Activated T-helper 2 cell treated with anti-CD3 and anti-CD28 coated beads, Interferon-gamma antibody, Interleukin-2, Interleukin-4, amounts not matched to agents 10 μg/mL and 5 μg/mL and 100 μg/mL, durations not matched to agents 14 hours and 24 hours and 36 hours (primary cell): ENCODE data around the gene CACNA2D3. TPM values are rescaled to one million over a fixed set of nuclear protein-coding genes. Genes with fewer than 3 reads are reported as not detected.

Source experiments
- DNase-seq: peaks from one replicate; pipeline ENCODE4 v3.0.0; 2021; ENCODE audit warnings: low spot score
- H3K27ac Mint-ChIP-seq: one replicate; pipeline ENCODE4 v1.8.0; 2021; ENCODE audit warnings: mixed read lengths
- H3K27me3 Mint-ChIP-seq: one replicate; pipeline ENCODE4 v1.8.0; 2021; ENCODE audit warnings: low read depth, mixed read lengths
- H3K36me3 Mint-ChIP-seq: one replicate; pipeline ENCODE4 v1.8.0; 2021; ENCODE audit warnings: low read depth, mixed read lengths
- H3K4me1 Mint-ChIP-seq: one replicate; pipeline ENCODE4 v1.8.0; 2021; ENCODE audit warnings: low read depth, mixed read lengths
- H3K4me3 Mint-ChIP-seq: one replicate; pipeline ENCODE4 v1.8.0; 2021; ENCODE audit warnings: low read depth, mild to moderate bottlenecking, moderate library complexity, mixed read lengths
- H3K9me3 Mint-ChIP-seq: one replicate; pipeline ENCODE4 v1.8.0; 2021; ENCODE audit warnings: mixed read lengths
- intact Hi-C: fragments of 100-400 bp; cut with micrococcal nuclease; formaldehyde crosslinking; loops from one replicate; pipeline ENCODE4 v1.15.1; 2023
- total RNA-seq: library from RNA; stranded (reverse); gene quantifications from 2 replicates; pipeline ENCODE4 v1.2.3, GENCODE V29; 2022

The CACNA2D3 gene
- total RNA-seq, 1 donor from 2014 or later: not detected

DNA sequence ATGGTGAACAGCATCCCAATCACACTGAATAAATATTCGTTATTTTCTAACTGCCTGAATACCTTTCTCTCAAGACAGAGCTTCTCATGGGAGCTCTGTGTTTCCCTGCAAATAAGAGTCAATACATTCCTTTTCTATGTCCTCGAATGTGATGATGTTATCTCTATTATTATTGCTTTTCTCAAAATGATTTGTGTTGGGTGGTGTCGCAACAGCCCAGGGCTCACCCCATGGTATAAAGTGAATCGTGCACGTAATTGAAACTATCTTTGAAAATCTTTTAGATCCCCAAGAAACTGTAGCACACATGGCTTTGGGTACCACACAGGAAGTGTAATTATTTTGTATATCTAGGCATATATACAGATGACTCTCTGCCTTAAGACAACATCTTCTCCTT is 996.1 kb downstream of the CACNA2D3 start:
- no peaks in the 10 kb centered on the region for H3K36me3 Mint-ChIP-seq
- no peak overlapping the region for H3K27ac Mint-ChIP-seq
- H3K9me3 Mint-ChIP-seq: no peaks in the 10 kb centered on the region
- no peaks in the 10 kb centered on the region for H3K27me3 Mint-ChIP-seq
- DNase-seq: no peak
- no peak overlapping the region for H3K4me3 Mint-ChIP-seq
- intact Hi-C loops: no loop called here
- H3K4me1 Mint-ChIP-seq: no peaks in the 10 kb centered on the region

DNA sequence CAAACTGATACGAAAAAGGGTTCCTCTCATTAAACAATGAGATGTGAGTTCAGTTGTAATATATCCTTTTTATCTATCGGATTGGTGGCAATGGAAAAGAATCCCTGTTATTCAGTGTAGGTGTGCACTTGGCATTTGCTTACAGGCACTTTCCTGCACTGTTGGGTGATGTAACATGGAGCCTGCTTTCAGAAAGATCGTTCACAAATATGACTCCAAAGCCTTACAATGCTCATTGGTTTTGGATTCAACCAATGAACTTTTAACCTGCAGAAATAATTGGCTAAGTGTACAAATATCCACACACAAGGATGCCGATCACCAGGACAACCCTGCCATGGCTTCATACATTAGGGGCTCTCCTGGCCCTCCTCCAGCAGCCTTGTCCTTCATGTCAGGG is 996.9 kb downstream of the CACNA2D3 start:
- Mint-ChIP-seq H3K36me3 (no peaks in the 10 kb centered on the region), H3K4me3 (no peak overlapping the region), H3K27ac (no peak overlapping the region), H3K27me3 (no peaks in the 10 kb centered on the region), H3K4me1 (no peaks in the 10 kb centered on the region), H3K9me3 (no peaks in the 10 kb centered on the region)
- DNase-seq: no peak
- intact Hi-C loops: no loop called here

DNA sequence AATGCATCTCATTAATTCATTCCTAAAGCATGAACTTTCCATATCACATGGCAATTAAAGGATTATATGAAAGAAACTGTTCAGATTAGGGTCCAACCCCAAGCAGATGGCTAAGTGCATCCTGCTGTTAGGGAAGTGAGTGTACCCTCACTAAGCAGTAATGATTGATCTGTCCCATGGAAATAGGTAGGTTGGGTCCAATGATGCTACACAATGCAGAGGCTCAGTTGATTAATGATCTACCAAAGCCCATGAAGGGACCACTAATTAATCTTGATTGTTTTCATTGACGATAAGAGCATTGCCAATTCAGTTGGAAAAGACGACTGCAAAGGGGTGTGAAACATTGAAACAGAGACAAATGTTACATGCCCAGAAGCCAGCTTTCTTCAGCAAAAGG is 1000.0 kb downstream of the CACNA2D3 start:
- H3K27ac Mint-ChIP-seq: no peak overlapping the region
- H3K4me1 Mint-ChIP-seq: no peaks in the 10 kb centered on the region
- intact Hi-C loops: no loop called here
- no peak overlapping the region for H3K4me3 Mint-ChIP-seq
- DNase-seq: no peak
- H3K9me3 Mint-ChIP-seq: no peaks in the 10 kb centered on the region
- H3K36me3 Mint-ChIP-seq: no peaks in the 10 kb centered on the region
- no peaks in the 10 kb centered on the region for H3K27me3 Mint-ChIP-seq

Other genes with a start within 250 kb of the CACNA2D3 start
- gene ACTR8, start 240.4 kb upstream of the CACNA2D3 start, total RNA-seq: 52.4 and 59.0 TPM in 2 replicates
- gene SELENOK, start 230.7 kb upstream of the CACNA2D3 start, total RNA-seq: 73.0 and 81.0 TPM in 2 replicates